Thymus (tissue), 11 donors: ENCODE measurements around the gene ACTR1B. TPM values are rescaled to one million over a fixed set of nuclear protein-coding genes. Genes with fewer than 3 reads are reported as not detected.
A peak's percentile ranks its signal among the peaks of the same experiment; 100 is the strongest.

Source experiments
- DNase-seq, 9 donors: peaks; one replicate each; pipeline ENCODE4 v3.0.0-alpha.2; 2013; ENCODE audit warnings: low spot score in 9 of 9, low read depth in 6 of 9, missing footprints in 1 of 9
- H3K27ac ChIP-seq, 2 donors: one replicate each; pipeline ENCODE4 v1.5.1; 2013; ENCODE audit warnings: control low read depth in 1 of 2, low read depth in 1 of 2, low read length in 1 of 2, mild to moderate bottlenecking in 1 of 2, moderate library complexity in 1 of 2
- H3K27me3 ChIP-seq, 2 donors: one replicate each; pipeline ENCODE4 v1.5.1; 2013; ENCODE audit warnings: low read length in 1 of 2; ENCODE audit not compliant: control insufficient read depth in 2 of 2, insufficient read depth in 1 of 2
- H3K36me3 ChIP-seq, 2 donors: one replicate each; pipeline ENCODE4 v1.5.1; 2013; ENCODE audit warnings: low read length in 1 of 2, mild to moderate bottlenecking in 1 of 2, moderate library complexity in 1 of 2; ENCODE audit not compliant: control insufficient read depth in 2 of 2, insufficient read depth in 2 of 2
- H3K4me1 ChIP-seq, 2 donors: one replicate each; pipeline ENCODE4 v1.5.1; 2013; ENCODE audit warnings: low read length in 2 of 2; ENCODE audit not compliant: control insufficient read depth in 2 of 2, insufficient read depth in 2 of 2
- H3K4me3 ChIP-seq, 2 donors: one replicate each; pipeline ENCODE4 v1.5.1; 2013; ENCODE audit warnings: low read length in 2 of 2, control low read depth in 1 of 2, mild to moderate bottlenecking in 1 of 2
- H3K9me3 ChIP-seq, 2 donors: one replicate each; pipeline ENCODE4 v1.5.1; 2013; ENCODE audit warnings: low read length in 1 of 2, mild to moderate bottlenecking in 1 of 2; ENCODE audit not compliant: control insufficient read depth in 2 of 2, insufficient read depth in 1 of 2
- WGBS: extraction: QIAGEN DNeasy Blood & Tissue Kit; methylation state at CpG from one replicate; pipeline ENCODE4 v1.1.7; 2013; 5-methylcytosine and 5-hydroxymethylcytosine counted together
- polyA plus RNA-seq: library from polyadenylated mRNA; stranded (reverse); fragments of 200-250 nt; gene quantifications from one replicate; pipeline ENCODE4 v1.2.3, GENCODE V29; 2013
- total RNA-seq: library from RNA; stranded (reverse); fragments of 120-200 nt; gene quantifications from one replicate; pipeline ENCODE4 v1.2.4, GENCODE V29; 2013
- donor health status: healthy.

Gene ACTR1B
- total and polyA plus RNA-seq, 2 donors: 44.1 to 73.2 TPM

- H3K4me1 ChIP-seq: peaks cover 3 to 4% of the 10 kb centered on the region in 2 donors
- H3K27me3 ChIP-seq: no peaks in the 10 kb centered on the region
- no peak for DNase-seq
- peaks cover 0 to 9% of the 10 kb centered on the region in 2 donors for H3K9me3 ChIP-seq
- peaks cover 54 to 61% of the 10 kb centered on the region in 2 donors for H3K36me3 ChIP-seq
- WGBS: 95% methylated on average over 15 of the region's 15 CpGs
- no peak overlapping the region for H3K27ac ChIP-seq
- H3K4me3 ChIP-seq: no peak overlapping the region
Observed at GRCh38 chr2:97656905-97657587, 6.8 kb downstream of the ACTR1B start.

GRCh38 chr2:97656129-97656755, 7.6 kb downstream of the ACTR1B start:
- no peaks in the 10 kb centered on the region for H3K4me1 ChIP-seq
- no peaks in the 10 kb centered on the region for H3K27me3 ChIP-seq
- peaks cover 54 to 55% of the 10 kb centered on the region in 2 donors for H3K36me3 ChIP-seq
- H3K27ac ChIP-seq: no peak overlapping the region
- DNase-seq: no peak
- peaks cover 0 to 9% of the 10 kb centered on the region in 2 donors for H3K9me3 ChIP-seq
- 99% methylated on average over 7 of the region's 7 CpGs for whole genome bisulfite sequencing
- H3K4me3 ChIP-seq: no peak overlapping the region

GRCh38 chr2:97654791-97655190, 9.1 kb downstream of the ACTR1B start:
- no peaks in the 10 kb centered on the region for H3K27me3 ChIP-seq
- no peak overlapping the region for H3K27ac ChIP-seq
- no peak for DNase-seq
- no peaks in the 10 kb centered on the region for H3K4me1 ChIP-seq
- peaks cover 0 to 9% of the 10 kb centered on the region in 2 donors for H3K9me3 ChIP-seq
- H3K36me3 ChIP-seq: peaks cover 44 to 51% of the 10 kb centered on the region in 2 donors
- no peak overlapping the region for H3K4me3 ChIP-seq
- 95% methylated on average over 2 of the region's 2 CpGs for WGBS

- DNase-seq: no peak
- peaks cover 45 to 55% of the 10 kb centered on the region in 2 donors for H3K36me3 ChIP-seq
- WGBS: 98% methylated on average over 5 of the region's 5 CpGs
Observed at GRCh38 chr2:97654309-97654708, 9.5 kb downstream of the ACTR1B start.

GRCh38 chr2:97653874-97654273, 10.0 kb downstream of the ACTR1B start:
- peaks cover 0 to 9% of the 10 kb centered on the region in 2 donors for H3K9me3 ChIP-seq
- DNase-seq: no peak
- no peaks in the 10 kb centered on the region for H3K4me1 ChIP-seq
- H3K27me3 ChIP-seq: no peaks in the 10 kb centered on the region
- no peak overlapping the region for H3K4me3 ChIP-seq
- peaks cover 45 to 54% of the 10 kb centered on the region in 2 donors for H3K36me3 ChIP-seq
- 99% methylated on average over 1 of the region's 1 CpG for WGBS
- H3K27ac ChIP-seq: no peak overlapping the region

More at GRCh38 chr2:97654309-97654708, 9.5 kb downstream of the ACTR1B start:
- Histone ChIP-seq H3K9me3 (peaks cover 0 to 9% of the 10 kb centered on the region in 2 donors), H3K27me3 (no peaks in the 10 kb centered on the region), H3K4me3 (no peak overlapping the region), H3K4me1 (no peaks in the 10 kb centered on the region), H3K27ac (no peak overlapping the region)

GRCh38 chr2:97653473-97653872, 10.4 kb downstream of the ACTR1B start:
- WGBS: 99% methylated on average over 2 of the region's 2 CpGs
- Histone ChIP-seq H3K36me3 (peaks cover 43 to 55% of the 10 kb centered on the region in 2 donors), H3K4me1 (no peaks in the 10 kb centered on the region), H3K27ac (no peak overlapping the region), H3K4me3 (no peak overlapping the region), H3K9me3 (peaks cover 0 to 9% of the 10 kb centered on the region in 2 donors), H3K27me3 (no peaks in the 10 kb centered on the region)
- no peak for DNase-seq

- Histone ChIP-seq H3K4me3 (no peak overlapping the region), H3K27ac (no peak overlapping the region), H3K27me3 (no peaks in the 10 kb centered on the region), H3K36me3 (peaks cover 33 to 47% of the 10 kb centered on the region in 2 donors), H3K9me3 (peaks cover 0 to 9% of the 10 kb centered on the region in 2 donors), H3K4me1 (peaks cover 6 to 8% of the 10 kb centered on the region in 2 donors)
- 97% methylated on average over 4 of the region's 4 CpGs for WGBS
- DNase-seq: no peak
Observed at GRCh38 chr2:97651114-97651513, 12.7 kb downstream of the ACTR1B start.

GRCh38 chr2:97646977-97647376, 16.9 kb downstream of the ACTR1B start:
- peaks cover 27 to 31% of the 10 kb centered on the region in 2 donors for H3K36me3 ChIP-seq

More at GRCh38 chr2:97646977-97647376, 16.9 kb downstream of the ACTR1B start:
- no peak for DNase-seq
- Histone ChIP-seq H3K27ac (no peak overlapping the region), H3K4me1 (peaks cover 6 to 17% of the 10 kb centered on the region in 2 donors), H3K9me3 (no peaks in the 10 kb centered on the region), H3K27me3 (no peaks in the 10 kb centered on the region), H3K4me3 (peak overlapping the region; percentile 79 to 97)
- WGBS: 95% methylated on average over 4 of the region's 4 CpGs
